HL-60 (cell line): ENCODE measurements around the gene PROCA1.

Experiments
- DNase-seq, 2 experiments: peaks; one replicate each; pipeline ENCODE4 v3.0.0-alpha.2; 2010 to 2020; ENCODE audit warnings: low read depth in 1 of 2, low spot score in 1 of 2
- H3K27ac ChIP-seq: fragments of 250-450 bp; sonication (Bioruptor Pico); replicated peaks from 2 replicates; pipeline ENCODE4 v1.5.1; 2020; ENCODE audit warnings: mild to moderate bottlenecking, moderate library complexity
- H3K27me3 ChIP-seq: fragments of 250-450 bp; sonication (Bioruptor Pico); 2 replicates; pipeline ENCODE4 v1.5.1; 2021; ENCODE audit warnings: mild to moderate bottlenecking, moderate library complexity; ENCODE audit not compliant: insufficient read depth, poor library complexity, severe bottlenecking
- H3K4me3 ChIP-seq: replicated peaks from 2 replicates; pipeline ENCODE4 v1.5.1; 2011; ENCODE audit warnings: mild to moderate bottlenecking, control low read depth, low read length; ENCODE audit not compliant: insufficient read depth
- CTCF ChIP-seq: IDR thresholded peaks from one replicate; pipeline ENCODE4 v1.5.1; 2011; ENCODE audit warnings: low read length, control low read depth, inconsistent platforms; ENCODE audit not compliant: insufficient read depth
- GABPA ChIP-seq: IDR thresholded peaks from 2 replicates; pipeline ENCODE4 v1.6.1; 2012; ENCODE audit warnings: low read depth
- POLR2AphosphoS5 ChIP-seq: IDR thresholded peaks from 2 replicates; pipeline ENCODE4 v1.6.1; 2012; ENCODE audit warnings: low read depth
- REST ChIP-seq: IDR thresholded peaks from 2 replicates; pipeline ENCODE4 v1.6.1; 2012; ENCODE audit warnings: low read depth; ENCODE audit not compliant: insufficient replicate concordance
- SPI1 ChIP-seq: IDR thresholded peaks from 2 replicates; pipeline ENCODE4 v1.6.1; 2012; ENCODE audit warnings: low read depth, mild to moderate bottlenecking, borderline replicate concordance

PROCA1 gene

GRCh38 chr17:28756049-28756804, 44.5 kb upstream of the PROCA1 start:
- Histone ChIP-seq H3K27me3 (no peaks in the 10 kb centered on the region), H3K4me3 (no peak overlapping the region), H3K27ac (no peak overlapping the region)
- no peak for DNase-seq
- TF ChIP-seq REST = no peak

- DNase-seq = no peak
- Histone ChIP-seq H3K27me3 (no peaks in the 10 kb centered on the region), H3K4me3 (no peak overlapping the region), H3K27ac (no peak overlapping the region)
- TF ChIP-seq REST (no peak), GABPA (no peak), SPI1 (no peak), POLR2AphosphoS5 (no peak), CTCF (no peak)
Measured at GRCh38 chr17:28755486-28755885, 43.8 kb upstream of the PROCA1 start.

- H3K4me3 ChIP-seq = no peak overlapping the region
- H3K27me3 ChIP-seq = no peaks in the 10 kb centered on the region
- no peak for DNase-seq
- H3K27ac ChIP-seq = no peak overlapping the region
- TF ChIP-seq GABPA = no peak
- TF ChIP-seq REST = no peak
- no peak for TF ChIP-seq CTCF
- TF ChIP-seq POLR2AphosphoS5 = no peak
- TF ChIP-seq SPI1 = no peak
Measured at GRCh38 chr17:28751600-28752366, 40.1 kb upstream of the PROCA1 start.
